Choroid plexus epithelial cell (primary cell): ENCODE results near the gene TBXAS1.

ENCODE experiments used
- DNase-seq: peaks from one replicate; pipeline ENCODE4 v3.0.0-alpha.2; 2010; ENCODE audit warnings: low read depth
- H3K4me3 ChIP-seq: 2 replicates; pipeline ENCODE4 v1.5.1; 2011; ENCODE audit warnings: low read depth, mild to moderate bottlenecking, control low read depth, low read length, moderate library complexity
- TF ChIP-seq, protein P1 (sequence below): conservative IDR thresholded peaks from 2 replicates; pipeline ENCODE4 v1.5.1; 2011; ENCODE audit warnings: low read depth, mild to moderate bottlenecking, control low read depth, inconsistent platforms, low read length, moderate library complexity

The TBXAS1 gene

DNA sequence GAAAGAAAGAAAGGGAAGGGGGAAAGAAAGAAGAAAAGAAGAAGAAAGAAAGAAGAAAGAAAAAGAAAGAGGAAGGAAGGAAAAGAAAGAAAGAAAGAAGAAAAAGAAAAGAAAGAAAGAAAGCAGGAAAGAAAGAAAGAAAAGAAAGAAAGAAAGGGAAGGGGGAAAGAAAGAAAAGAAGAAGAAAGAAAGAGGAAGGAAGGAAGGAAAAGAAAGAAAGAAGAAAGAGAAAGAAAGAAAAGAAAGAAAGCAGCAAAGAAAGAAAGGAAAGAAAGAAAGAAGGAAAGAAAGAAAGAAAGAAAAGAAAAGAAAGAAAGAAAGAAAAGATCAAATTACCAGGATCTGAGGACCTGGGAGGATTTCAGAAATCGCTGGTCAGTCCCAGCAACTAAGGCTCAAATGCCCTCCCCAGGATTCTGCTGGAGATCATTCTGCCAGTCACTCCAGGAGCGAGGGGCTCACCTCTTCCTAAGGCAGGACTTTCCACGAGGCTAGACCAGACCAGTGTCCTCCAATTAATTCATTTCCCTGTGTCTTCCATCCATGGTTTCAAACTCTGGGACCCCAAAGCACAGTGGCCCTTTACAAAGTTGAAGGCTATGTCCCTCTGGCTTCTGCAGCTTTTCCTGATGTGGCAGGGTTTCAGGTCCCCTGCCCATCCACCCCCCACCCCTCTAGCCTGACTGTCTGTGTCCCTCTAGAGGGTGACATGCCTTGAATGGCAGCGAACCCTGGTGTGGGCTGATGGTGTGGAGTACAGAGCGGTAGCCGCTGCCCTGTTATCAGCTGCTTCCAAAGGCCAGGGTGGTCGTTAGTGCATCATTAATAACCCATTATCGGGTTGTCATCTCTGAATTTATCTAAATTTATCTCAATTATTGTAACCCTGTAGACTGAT lies 155.8 kb downstream of the TBXAS1 start:
- TF ChIP-seq, protein P1, sequence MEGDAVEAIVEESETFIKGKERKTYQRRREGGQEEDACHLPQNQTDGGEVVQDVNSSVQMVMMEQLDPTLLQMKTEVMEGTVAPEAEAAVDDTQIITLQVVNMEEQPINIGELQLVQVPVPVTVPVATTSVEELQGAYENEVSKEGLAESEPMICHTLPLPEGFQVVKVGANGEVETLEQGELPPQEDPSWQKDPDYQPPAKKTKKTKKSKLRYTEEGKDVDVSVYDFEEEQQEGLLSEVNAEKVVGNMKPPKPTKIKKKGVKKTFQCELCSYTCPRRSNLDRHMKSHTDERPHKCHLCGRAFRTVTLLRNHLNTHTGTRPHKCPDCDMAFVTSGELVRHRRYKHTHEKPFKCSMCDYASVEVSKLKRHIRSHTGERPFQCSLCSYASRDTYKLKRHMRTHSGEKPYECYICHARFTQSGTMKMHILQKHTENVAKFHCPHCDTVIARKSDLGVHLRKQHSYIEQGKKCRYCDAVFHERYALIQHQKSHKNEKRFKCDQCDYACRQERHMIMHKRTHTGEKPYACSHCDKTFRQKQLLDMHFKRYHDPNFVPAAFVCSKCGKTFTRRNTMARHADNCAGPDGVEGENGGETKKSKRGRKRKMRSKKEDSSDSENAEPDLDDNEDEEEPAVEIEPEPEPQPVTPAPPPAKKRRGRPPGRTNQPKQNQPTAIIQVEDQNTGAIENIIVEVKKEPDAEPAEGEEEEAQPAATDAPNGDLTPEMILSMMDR, result no peak
- no peak overlapping the region for H3K4me3 ChIP-seq
- no peak for DNase-seq

DNA sequence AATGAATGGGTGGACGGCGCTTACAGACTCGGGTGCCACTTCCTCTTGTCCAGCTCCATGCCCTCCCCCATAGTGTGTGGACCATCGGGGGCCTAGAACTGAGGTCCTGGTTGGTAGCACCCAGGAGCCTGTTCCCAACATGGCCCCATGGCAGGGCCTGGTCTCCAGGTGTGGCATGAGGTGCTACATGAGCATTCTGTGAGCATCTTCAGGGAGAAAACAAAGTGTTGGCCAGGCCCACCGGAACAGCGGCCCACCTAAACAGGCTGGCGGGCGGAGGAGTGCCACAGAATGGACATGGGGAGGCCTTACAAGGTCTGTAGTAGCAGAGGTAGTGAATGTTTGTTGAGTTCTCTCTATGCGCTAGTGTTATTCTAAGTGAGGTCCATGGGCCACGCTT lies 156.7 kb downstream of the TBXAS1 start:
- TF ChIP-seq, protein P1, result no peak
- no peak for DNase-seq
- H3K4me3 ChIP-seq, result no peak overlapping the region

DNA sequence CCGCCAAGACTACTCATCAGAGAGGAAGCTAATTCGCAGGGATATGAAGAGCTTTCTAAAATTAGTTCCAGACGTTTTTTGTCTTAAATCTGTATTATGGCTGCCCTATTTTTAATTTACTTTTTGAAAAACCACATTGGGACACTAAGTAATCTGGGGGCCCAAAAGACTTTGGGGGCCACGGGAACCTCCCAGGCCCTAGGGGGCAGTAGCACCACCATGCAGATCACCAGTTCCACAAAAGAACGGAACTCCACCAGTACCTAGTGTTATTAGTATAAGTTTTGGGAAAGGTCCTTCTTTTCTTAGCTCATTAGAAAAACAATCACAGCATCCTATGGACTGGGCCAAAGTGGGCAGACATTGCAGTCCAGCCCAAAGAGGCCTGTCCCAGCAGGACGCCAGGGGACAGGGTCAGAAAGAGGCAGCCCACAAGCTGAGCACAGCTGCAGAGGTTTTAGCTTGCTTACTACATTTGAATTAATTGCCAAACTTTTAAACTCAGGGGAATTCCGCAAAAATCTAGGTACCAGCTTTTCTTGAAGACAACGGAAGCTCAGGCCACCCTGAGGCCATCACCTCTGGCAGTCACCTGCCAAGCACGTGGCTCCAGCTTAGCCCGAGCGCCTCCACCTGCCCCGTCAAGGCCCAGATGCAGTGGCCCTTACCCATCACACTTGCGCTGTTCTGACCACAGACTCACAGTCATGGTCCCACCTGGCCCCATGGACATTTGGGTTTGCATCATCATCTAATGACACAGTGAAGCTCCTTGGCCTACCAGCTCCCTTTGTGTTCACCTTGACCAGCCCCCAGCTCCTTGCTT lies 158.8 kb downstream of the TBXAS1 start:
- TF ChIP-seq, protein P1, result peak; percentile 34
- no peak overlapping the region for H3K4me3 ChIP-seq
- DNase-seq, result peak; percentile 60

DNA sequence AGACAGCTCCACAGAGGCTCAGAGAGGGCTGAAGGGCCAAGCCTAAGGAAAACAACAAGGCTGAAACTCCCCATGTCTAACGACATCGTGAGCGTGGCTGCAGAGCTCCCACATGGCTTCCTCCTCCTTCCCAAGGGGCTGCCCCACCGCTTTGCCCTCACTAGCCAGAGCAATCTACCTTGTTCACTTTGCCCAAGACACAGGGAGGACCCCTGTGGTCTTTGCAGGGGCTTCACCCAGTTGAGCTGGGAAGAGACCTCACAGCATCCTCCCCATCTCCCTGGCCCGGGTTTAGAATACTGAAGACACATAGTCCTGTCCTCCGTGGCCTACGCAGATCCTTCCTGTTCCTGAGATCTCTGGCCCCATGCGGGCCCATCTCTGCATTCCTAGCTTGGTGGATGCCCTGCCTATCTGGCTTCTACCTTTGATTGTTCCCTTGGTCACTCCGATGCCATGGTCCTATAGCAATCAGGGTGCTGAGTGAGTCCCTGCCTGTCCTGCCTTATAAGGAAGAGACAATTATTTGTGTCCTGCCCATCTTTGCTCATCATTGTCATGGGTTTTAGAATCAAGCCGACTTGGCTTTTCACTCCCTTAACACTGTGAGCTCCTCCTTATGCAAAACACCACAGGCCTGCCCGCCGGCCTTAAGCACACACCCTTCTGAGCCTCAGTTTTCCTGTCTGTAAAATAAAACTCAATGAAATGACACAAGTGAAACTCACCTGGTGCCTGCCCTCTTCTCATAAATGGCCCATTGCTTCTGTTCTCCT lies 160.5 kb downstream of the TBXAS1 start:
- H3K4me3 ChIP-seq, result no peak overlapping the region
- TF ChIP-seq, protein P1, result no peak
- no peak for DNase-seq

DNA sequence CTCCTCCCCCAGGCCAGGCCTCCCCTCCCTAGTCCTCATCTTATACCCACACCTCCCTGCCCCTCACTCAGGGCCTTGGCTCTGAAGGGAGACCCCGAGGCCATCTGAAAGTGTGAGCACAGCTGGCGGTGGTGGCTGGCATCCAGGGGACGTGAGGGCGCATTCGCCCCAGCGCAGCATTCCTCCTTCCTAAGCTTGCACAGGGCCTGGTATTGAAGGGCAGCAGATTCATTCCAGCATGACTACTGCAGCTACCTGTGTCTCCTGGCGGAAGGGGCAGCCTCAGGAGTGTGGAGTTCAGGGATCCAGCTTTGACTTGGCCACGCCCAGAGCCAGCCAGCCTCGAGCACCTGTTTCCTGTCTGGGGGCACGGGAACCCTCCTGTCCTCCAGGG lies 161.1 kb downstream of the TBXAS1 start:
- TF ChIP-seq, protein P1, result no peak
- no peak for DNase-seq
- no peak overlapping the region for H3K4me3 ChIP-seq

DNA sequence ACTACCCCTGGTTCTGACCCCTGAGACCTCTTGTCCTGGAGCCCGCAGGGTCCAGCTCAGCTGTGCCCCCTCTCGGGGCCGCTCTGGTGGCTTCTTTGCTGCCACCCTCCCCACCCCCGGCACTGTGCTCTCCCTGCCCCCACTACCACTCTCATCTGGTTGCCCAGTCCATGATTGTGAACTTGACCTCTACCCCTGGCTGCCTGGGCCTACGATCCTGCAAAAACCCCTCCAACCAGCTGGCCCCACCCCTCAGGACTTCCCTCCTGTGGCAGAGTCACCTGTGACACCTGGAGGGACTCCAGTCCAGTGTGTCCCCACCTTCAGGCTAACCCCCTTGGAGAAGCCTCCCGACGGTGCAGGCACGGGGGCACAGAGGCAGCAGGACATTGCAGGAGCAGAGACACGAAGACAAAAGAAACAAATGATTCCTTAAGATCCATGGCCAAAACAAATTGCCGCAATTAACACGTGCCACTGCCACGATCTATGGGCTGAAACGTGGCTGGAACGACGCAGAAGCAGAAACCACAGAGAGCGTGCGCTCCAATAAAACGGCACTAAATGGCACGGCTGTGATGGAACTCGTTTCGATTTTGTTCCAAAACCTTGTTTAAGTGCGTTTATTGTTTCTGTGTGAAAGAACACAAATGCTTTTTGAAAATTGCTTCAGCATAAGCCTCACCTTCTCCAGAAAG lies 161.7 kb downstream of the TBXAS1 start:
- H3K4me3 ChIP-seq, result no peak overlapping the region
- TF ChIP-seq, protein P1, result no peak
- no peak for DNase-seq
